Spleen (tissue), 11 donors: ENCODE results near the gene CD79B. TPM values are rescaled to one million over a fixed set of nuclear protein-coding genes. Genes with fewer than 3 reads are reported as not detected.

Experiments
- DNase-seq: peaks from one replicate; pipeline ENCODE4 v3.0.0-alpha.2; 2020
- H3K27ac ChIP-seq, 8 donors: fragments of 200-600 bp; sonication (generic) in 7 of 8; 1 replicate in 4 of 8; 2 replicates in 4 of 8; pipeline versions ENCODE4 v1.5.0 to v1.8.0; 2016 to 2021; ENCODE audit warnings: inconsistent platforms in 4 of 8, mild to moderate bottlenecking in 4 of 8, moderate library complexity in 1 of 8
- H3K27me3 ChIP-seq, 7 donors: fragments of 200-600 bp; sonication (generic) in 6 of 7; replicated peaks in 1 of 7; 1 replicate in 4 of 7; 2 replicates in 3 of 7; pipeline versions ENCODE4 v1.5.0 to v1.8.0; 2016 to 2021; ENCODE audit warnings: inconsistent platforms in 3 of 7, mild to moderate bottlenecking in 1 of 7
- H3K36me3 ChIP-seq, 6 donors: fragments of 200-600 bp; sonication (generic) in 5 of 6; 1 replicate in 4 of 6; 2 replicates in 2 of 6; pipeline versions ENCODE4 v1.5.0 to v1.8.0; 2016 to 2021; ENCODE audit warnings: inconsistent platforms in 2 of 6
- H3K4me1 ChIP-seq, 6 donors: fragments of 200-600 bp; sonication (generic) in 5 of 6; 1 replicate in 3 of 6; 2 replicates in 3 of 6; pipeline versions ENCODE4 v1.5.0 to v1.8.0; 2016 to 2021; ENCODE audit warnings: inconsistent platforms in 3 of 6
- H3K4me3 ChIP-seq, 8 donors: fragments of 200-600 bp; sonication (generic) in 7 of 8; 1 replicate in 4 of 8; 2 replicates in 4 of 8; pipeline versions ENCODE4 v1.5.0 to v1.8.0; 2016 to 2021; ENCODE audit warnings: inconsistent platforms in 4 of 8, mild to moderate bottlenecking in 4 of 8, moderate library complexity in 2 of 8
- H3K9me3 ChIP-seq, 8 donors: fragments of 200-600 bp; sonication (generic) in 7 of 8; 1 replicate in 4 of 8; 2 replicates in 4 of 8; pipeline versions ENCODE4 v1.5.0 to v1.8.0; 2016 to 2021; ENCODE audit warnings: inconsistent platforms in 4 of 8
- CTCF ChIP-seq, 11 experiments: fragments of 200-600 bp in 7 of 11; fragments of 450-650 bp in 4 of 11; sonication (generic) in 4 of 11; IDR thresholded peaks in 8 of 11; conservative IDR thresholded peaks in 3 of 11; 1 replicate in 7 of 11; 2 replicates in 4 of 11; pipeline versions ENCODE4 v1.4.0 to v1.8.0; 2016 to 2021; ENCODE audit warnings: antibody characterized with exemption in 11 of 11, inconsistent platforms in 4 of 11, mild to moderate bottlenecking in 1 of 11
- POLR2A ChIP-seq, 3 donors: fragments of 450-650 bp; IDR thresholded peaks; one replicate each; pipeline ENCODE4 v1.5.1; 2017; ENCODE audit warnings: antibody characterized with exemption in 3 of 3, mild to moderate bottlenecking in 1 of 3
- POLR2AphosphoS5 ChIP-seq, 3 donors: sonication (generic); formaldehyde crosslinking; IDR thresholded peaks; one replicate each; pipeline ENCODE4 v1.5.1; 2017; ENCODE audit warnings: antibody characterized with exemption in 3 of 3
- WGBS, 5 donors: extraction: QIAGEN DNeasy Blood & Tissue Kit in 3 of 5; methylation state at CpG; one replicate each; pipeline versions ENCODE4 v1.1.5 to v1.1.7; 2013 to 2018; 5-methylcytosine and 5-hydroxymethylcytosine counted together
- intact Hi-C: fragments of 100-400 bp; cut with DNase I; formaldehyde crosslinking; loops from one replicate; pipeline ENCODE4 v1.15.0; 2023; ENCODE audit warnings: low total_unique reads
- polyA plus RNA-seq, 3 donors: library from polyadenylated mRNA; stranded (reverse); fragments of 200-250 nt; gene quantifications; one replicate each; pipeline ENCODE4 v1.2.1, GENCODE V29; 2013
- total RNA-seq, 7 donors: library from RNA; depleted of rRNA in 3 of 7; stranded (reverse); fragments of >200 nt in 3 of 7; fragmentation: NEBNext Ultra II Directional in 4 of 7; extraction: Animal tissue kit (Norgen Biotek cat#: 25700) in 4 of 7; gene quantifications; one replicate each; pipeline versions ENCODE4 v1.1.0 to v1.2.1, GENCODE V29; 2016 to 2021
- donor health status: healthy with polysubstance abuse.
- donor health status: DM: no; HTN: no; CAD: no; lungs with moderate emphysema.
- donor health status: DM: no; HTN: no; CAD: no.
- donor health status: Bipolar disorder and iron deficiency.
- donor health status: healthy.
- donor health status: DM: no; HTN: no; CAD: no.
- donor health status: DM: yes; HTN: yes; CAD: no.

The CD79B gene
- total and polyA plus RNA-seq, 10 donors: 149 to 659 (median 208) TPM

DNA sequence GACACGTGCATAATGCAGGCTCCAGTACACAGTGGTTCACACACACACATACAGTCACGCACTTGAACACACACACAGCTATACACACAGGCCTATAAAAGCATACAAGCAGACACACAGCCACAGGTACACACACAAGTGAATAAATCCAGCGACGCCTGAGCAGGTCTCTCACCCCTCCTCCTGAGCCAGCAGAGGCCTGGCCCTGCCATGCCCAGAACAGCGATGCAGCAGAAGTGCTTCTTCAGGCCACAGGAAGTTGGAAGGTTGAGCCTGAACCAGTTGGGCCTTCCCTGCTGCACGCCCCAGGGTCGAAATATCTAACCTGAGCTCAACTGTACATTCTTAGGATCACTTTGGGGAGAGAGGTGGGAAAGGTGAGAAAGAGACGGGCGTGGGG, 7.3 kb upstream of the CD79B start:
- no peaks in the 10 kb centered on the region for H3K9me3 ChIP-seq
- no peak overlapping the region for H3K4me3 ChIP-seq
- DNase-seq: no peak
- peak overlapping the region in 1 of 8 donors; percentile 25 for H3K27ac ChIP-seq
- 81 to 88% (median 82%) methylated on average over 8 to 9 of the region's 9 CpGs for WGBS, 5 donors
- TF ChIP-seq CTCF (IDR thresholded peaks at IDR 0.05 in 8 of 11, conservative IDR thresholded peaks at IDR 0.05 in 3 of 11) (no peak), POLR2AphosphoS5 (IDR thresholded peaks at IDR 0.05) (no peak), POLR2A (IDR thresholded peaks at IDR 0.05) (no peak)
- intact Hi-C loops: no loop called here
- no peaks in the 10 kb centered on the region for H3K36me3 ChIP-seq
- no peaks in the 10 kb centered on the region for H3K27me3 ChIP-seq
- peaks cover 0 to 40% (median 17%) of the 10 kb centered on the region in 6 donors for H3K4me1 ChIP-seq

- Histone ChIP-seq H3K36me3 (no peaks in the 10 kb centered on the region), H3K9me3 (no peaks in the 10 kb centered on the region), H3K27me3 (no peaks in the 10 kb centered on the region), H3K4me1 (peaks cover 0 to 55% (median 26%) of the 10 kb centered on the region in 6 donors), H3K4me3 (no peak overlapping the region), H3K27ac (no peak overlapping the region)
- no peak for DNase-seq
- 91 to 97% (median 95%) methylated on average over 4 of the region's 4 CpGs for WGBS, 5 donors
- no peak for TF ChIP-seq POLR2A (IDR thresholded peaks at IDR 0.05)
- intact Hi-C loops: no loop called here
Measured at GRCh38 chr17:63937920-63938319, 5.8 kb upstream of the CD79B start.

DNA sequence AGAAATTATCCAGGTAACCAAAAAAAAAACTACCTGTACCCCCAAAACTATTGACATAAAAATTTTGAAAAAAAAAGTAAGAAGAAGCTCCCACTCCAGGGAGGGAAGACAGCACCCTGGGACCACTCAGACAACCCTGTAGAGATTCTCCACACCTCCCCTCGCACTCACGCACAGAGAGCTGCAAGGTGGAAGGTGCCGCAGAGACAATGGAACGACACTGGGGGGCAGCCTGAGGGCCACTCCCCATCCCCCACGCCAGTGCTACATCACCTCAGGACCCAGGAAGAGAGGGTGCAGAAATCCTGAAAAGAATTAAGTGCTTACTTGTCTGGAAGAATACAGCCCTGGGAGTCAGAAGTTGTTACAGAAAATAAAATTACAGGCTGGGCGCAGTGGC, 5.2 kb upstream of the CD79B start:
- intact Hi-C loops: no loop called here
- WGBS, 5 donors: 85 to 95% (median 90%) methylated on average over 6 of the region's 6 CpGs
- Histone ChIP-seq H3K27ac (no peak overlapping the region), H3K4me1 (peaks cover 0 to 61% (median 32%) of the 10 kb centered on the region in 6 donors), H3K36me3 (no peaks in the 10 kb centered on the region), H3K9me3 (no peaks in the 10 kb centered on the region), H3K27me3 (no peaks in the 10 kb centered on the region), H3K4me3 (no peak overlapping the region)
- no peak for TF ChIP-seq POLR2AphosphoS5 (IDR thresholded peaks at IDR 0.05)
- no peak for TF ChIP-seq POLR2A (IDR thresholded peaks at IDR 0.05)
- no peak for TF ChIP-seq CTCF (IDR thresholded peaks at IDR 0.05 in 8 of 11, conservative IDR thresholded peaks at IDR 0.05 in 3 of 11)
- DNase-seq: no peak

- Histone ChIP-seq H3K36me3 (peaks cover 0 to 16% (median 9%) of the 10 kb centered on the region in 6 donors), H3K9me3 (no peaks in the 10 kb centered on the region), H3K27ac (peak overlapping the region in 5 of 8 donors; percentile 8 to 92 (median 41)), H3K4me1 (peaks cover 20 to 80% (median 59%) of the 10 kb centered on the region in 6 donors), H3K27me3 (no peaks in the 10 kb centered on the region), H3K4me3 (peak overlapping the region in 1 of 8 donors; percentile 41)
- intact Hi-C loops: no loop called here
- TF ChIP-seq CTCF (IDR thresholded peaks at IDR 0.05 in 8 of 11, conservative IDR thresholded peaks at IDR 0.05 in 3 of 11): no peak
- no peak for DNase-seq
- WGBS, 5 donors: 78 to 80% (median 80%) methylated on average over 21 of the region's 21 CpGs
Measured at GRCh38 chr17:63934183-63935112, 2.3 kb upstream of the CD79B start.
